Neural cell (in vitro differentiated cells): ENCODE results near the gene MCTP2. TPM values are rescaled to one million over a fixed set of nuclear protein-coding genes. Genes with fewer than 3 reads are reported as not detected.

Experiments used
- H2AFZ ChIP-seq: fragments of 200-600, 300-800 bp; sonication (generic), shearing (Covaris generic); 2 replicates; pipeline ENCODE4 v1.6.0; 2014; ENCODE audit warnings: low read depth, mild to moderate bottlenecking, antibody characterized with exemption, low read length, moderate library complexity
- H3F3A ChIP-seq: fragments of 200-600 bp; shearing (Covaris generic); 2 replicates; pipeline ENCODE4 v1.6.1; 2016; ENCODE audit warnings: mild to moderate bottlenecking, moderate library complexity, mixed read lengths, antibody characterized with exemption, low read length; ENCODE audit not compliant: insufficient read depth, poor library complexity, severe bottlenecking
- H3K27ac ChIP-seq: fragments of 200-600, 300-800 bp; sonication (generic), shearing (Covaris generic); 2 replicates; pipeline ENCODE4 v1.5.1; 2014; ENCODE audit warnings: mild to moderate bottlenecking, low read length, moderate library complexity
- H3K27me3 ChIP-seq: fragments of 300-800, 200-600 bp; sonication (generic), shearing (Covaris generic); 2 replicates; pipeline ENCODE4 v1.6.0; 2014; ENCODE audit warnings: mild to moderate bottlenecking, low read depth, low read length, moderate library complexity; ENCODE audit not compliant: insufficient read depth
- H3K36me3 ChIP-seq: fragments of 300-800, 200-600 bp; sonication (generic), shearing (Covaris generic); 2 replicates; pipeline ENCODE4 v1.5.1; 2014; ENCODE audit warnings: mild to moderate bottlenecking, antibody characterized with exemption, low read length, moderate library complexity; ENCODE audit not compliant: insufficient read depth
- H3K4me2 ChIP-seq: fragments of 300-800, 200-600 bp; sonication (generic), shearing (Covaris generic); 2 replicates; pipeline ENCODE4 v1.6.0; 2014; ENCODE audit warnings: mild to moderate bottlenecking, low read length
- H3K4me3 ChIP-seq: fragments of 300-800, 200-600 bp; sonication (generic), shearing (Covaris generic); 2 replicates; pipeline ENCODE4 v1.5.1; 2014; ENCODE audit warnings: mild to moderate bottlenecking, low read length, moderate library complexity
- H3K79me2 ChIP-seq: fragments of 200-600 bp; shearing (Covaris generic); replicated peaks from 2 replicates; pipeline ENCODE4 v1.6.0; 2014; ENCODE audit warnings: mild to moderate bottlenecking, low read length, moderate library complexity; ENCODE audit not compliant: insufficient read depth
- H3K9ac ChIP-seq: fragments of 300-800, 200-600 bp; sonication (generic), shearing (Covaris generic); 2 replicates; pipeline ENCODE4 v1.6.1; 2016; ENCODE audit warnings: mild to moderate bottlenecking, low read length, mixed read lengths
- H3K9me2 ChIP-seq: fragments of 200-600 bp; shearing (Covaris generic); 2 replicates; pipeline ENCODE4 v1.6.1; 2016; ENCODE audit warnings: mild to moderate bottlenecking, low read length, mixed read lengths; ENCODE audit not compliant: insufficient read depth
- H3K9me3 ChIP-seq: fragments of 200-600, 300-800 bp; sonication (generic), shearing (Covaris generic); 2 replicates; pipeline ENCODE4 v1.6.1; 2016; ENCODE audit warnings: mild to moderate bottlenecking, mixed run types, low read length, moderate library complexity, mixed read lengths
- H4K20me1 ChIP-seq: fragments of 200-600 bp; shearing (Covaris generic); 2 replicates; pipeline ENCODE4 v1.6.1; 2016; ENCODE audit warnings: mild to moderate bottlenecking, mixed run types; ENCODE audit not compliant: insufficient read depth
- EP300 ChIP-seq: fragments of 450-650 bp; conservative IDR thresholded peaks from 2 replicates; pipeline ENCODE4 v1.6.1; 2014; ENCODE audit warnings: antibody characterized with exemption, mild to moderate bottlenecking, moderate library complexity; ENCODE audit not compliant: poor library complexity, severe bottlenecking
- EZH2 ChIP-seq: fragments of 200-600, 300-800 bp; shearing (Covaris generic), sonication (generic); IDR thresholded peaks from 2 replicates; pipeline ENCODE4 v1.6.1; 2014; ENCODE audit warnings: antibody characterized with exemption, low read length, borderline replicate concordance, mild to moderate bottlenecking; ENCODE audit not compliant: insufficient read depth, poor library complexity, severe bottlenecking
- MXI1 ChIP-seq: fragments of 450-650 bp; conservative IDR thresholded peaks from 2 replicates; pipeline ENCODE4 v1.6.1; 2014; ENCODE audit warnings: antibody characterized with exemption, mild to moderate bottlenecking; ENCODE audit not compliant: poor library complexity, severe bottlenecking
- POLR2AphosphoS5 ChIP-seq: IDR thresholded peaks from 2 replicates; pipeline ENCODE4 v1.6.1; 2012
- RAD21 ChIP-seq: fragments of 450-650 bp; conservative IDR thresholded peaks from 2 replicates; pipeline ENCODE4 v1.6.1; 2014; ENCODE audit warnings: antibody characterized with exemption, mild to moderate bottlenecking, moderate library complexity
- REST ChIP-seq: IDR thresholded peaks from 2 replicates; pipeline ENCODE4 v1.6.1; 2012; ENCODE audit warnings: borderline replicate concordance
- SMC3 ChIP-seq: fragments of 450-650 bp; conservative IDR thresholded peaks from 2 replicates; pipeline ENCODE4 v1.6.1; 2014; ENCODE audit warnings: antibody characterized with exemption, mild to moderate bottlenecking, moderate library complexity; ENCODE audit not compliant: poor library complexity
- TAF1 ChIP-seq: IDR thresholded peaks from 2 replicates; pipeline ENCODE4 v1.6.1; 2012; ENCODE audit warnings: low read depth
- polyA plus RNA-seq: library from polyadenylated mRNA; depleted of rRNA; stranded (reverse); fragments of >200 nt; gene quantifications from 2 replicates; pipeline ENCODE4 v1.2.3, GENCODE V29; 2014
- TF ChIP-seq, protein P1 (sequence below): fragments of 450-650 bp; IDR thresholded peaks from 2 replicates; pipeline ENCODE4 v1.5.1; 2014; ENCODE audit warnings: antibody characterized with exemption, mild to moderate bottlenecking, moderate library complexity; ENCODE audit not compliant: poor library complexity, severe bottlenecking

Gene MCTP2
- polyA plus RNA-seq, 1 donor from 2014 or later = not detected

DNA sequence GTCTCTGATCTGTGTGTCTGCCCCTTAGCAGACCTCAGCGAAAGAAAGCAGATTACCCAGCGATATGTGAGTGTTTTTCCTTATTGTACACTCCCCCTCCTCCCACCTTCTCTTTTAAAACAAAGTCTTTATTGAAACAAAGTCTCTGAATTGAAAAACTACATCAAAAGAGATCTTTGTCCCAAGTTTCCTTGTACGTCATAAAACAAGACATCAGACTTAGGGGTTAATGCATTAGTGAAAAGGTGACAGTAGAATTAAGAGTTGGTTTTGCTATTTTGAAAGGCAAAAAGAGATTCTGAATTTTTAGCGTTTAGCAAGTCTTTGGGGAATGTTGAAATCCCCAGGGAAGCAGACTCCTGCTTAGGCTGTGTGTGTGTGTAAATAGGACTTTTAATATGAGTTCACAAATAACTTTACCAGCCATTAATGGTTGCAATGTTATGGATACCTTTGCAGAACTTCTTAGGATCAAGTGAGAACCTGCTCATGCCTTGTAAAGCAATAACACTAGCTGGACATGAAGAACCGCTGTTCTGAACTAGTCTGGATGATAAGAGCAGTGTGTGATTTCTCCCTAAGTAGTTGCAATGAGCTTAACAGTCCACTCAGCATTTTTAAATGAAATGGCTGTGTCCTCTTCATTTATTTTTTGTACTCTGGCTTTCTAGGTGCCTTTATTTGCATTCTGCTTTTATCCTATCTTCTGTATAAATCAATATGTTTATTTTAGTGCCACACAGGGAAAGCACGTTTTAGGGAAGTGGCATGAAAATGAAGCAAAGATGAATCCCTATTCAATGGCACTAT, 136.6 kb downstream of the MCTP2 start:
- no peaks in the 10 kb centered on the region for H3K79me2 ChIP-seq

GRCh38 chr15:94370206-94370935, 139.0 kb downstream of the MCTP2 start:
- Histone ChIP-seq H2AFZ (no peak overlapping the region), H3K4me3 (no peak overlapping the region), H3F3A (no peaks in the 10 kb centered on the region), H3K27me3 (no peaks in the 10 kb centered on the region), H4K20me1 (no peaks in the 10 kb centered on the region), H3K9me3 (no peaks in the 10 kb centered on the region), H3K27ac (no peak overlapping the region), H3K79me2 (no peaks in the 10 kb centered on the region), H3K9me2 (no peaks in the 10 kb centered on the region), H3K9ac (no peak overlapping the region), H3K4me2 (no peak overlapping the region), H3K36me3 (no peaks in the 10 kb centered on the region)
- TF ChIP-seq SMC3 (no peak), REST (no peak), EP300 (peak; percentile 26)
- TF ChIP-seq, protein P1, sequence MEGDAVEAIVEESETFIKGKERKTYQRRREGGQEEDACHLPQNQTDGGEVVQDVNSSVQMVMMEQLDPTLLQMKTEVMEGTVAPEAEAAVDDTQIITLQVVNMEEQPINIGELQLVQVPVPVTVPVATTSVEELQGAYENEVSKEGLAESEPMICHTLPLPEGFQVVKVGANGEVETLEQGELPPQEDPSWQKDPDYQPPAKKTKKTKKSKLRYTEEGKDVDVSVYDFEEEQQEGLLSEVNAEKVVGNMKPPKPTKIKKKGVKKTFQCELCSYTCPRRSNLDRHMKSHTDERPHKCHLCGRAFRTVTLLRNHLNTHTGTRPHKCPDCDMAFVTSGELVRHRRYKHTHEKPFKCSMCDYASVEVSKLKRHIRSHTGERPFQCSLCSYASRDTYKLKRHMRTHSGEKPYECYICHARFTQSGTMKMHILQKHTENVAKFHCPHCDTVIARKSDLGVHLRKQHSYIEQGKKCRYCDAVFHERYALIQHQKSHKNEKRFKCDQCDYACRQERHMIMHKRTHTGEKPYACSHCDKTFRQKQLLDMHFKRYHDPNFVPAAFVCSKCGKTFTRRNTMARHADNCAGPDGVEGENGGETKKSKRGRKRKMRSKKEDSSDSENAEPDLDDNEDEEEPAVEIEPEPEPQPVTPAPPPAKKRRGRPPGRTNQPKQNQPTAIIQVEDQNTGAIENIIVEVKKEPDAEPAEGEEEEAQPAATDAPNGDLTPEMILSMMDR = no peak

More for the DNA sequence above, 136.6 kb downstream of the MCTP2 start:
- H4K20me1 ChIP-seq = no peaks in the 10 kb centered on the region
- no peaks in the 10 kb centered on the region for H3K9me3 ChIP-seq
- TF ChIP-seq, protein P1 = no peak
- TF ChIP-seq EP300 (no peak), SMC3 (no peak), RAD21 (no peak), TAF1 (no peak), MXI1 (no peak), REST (no peak), EZH2 (no peak), POLR2AphosphoS5 (no peak)
- H3K36me3 ChIP-seq = no peaks in the 10 kb centered on the region
- H3K4me2 ChIP-seq = no peak overlapping the region
- no peaks in the 10 kb centered on the region for H3F3A ChIP-seq
- H3K27me3 ChIP-seq = no peaks in the 10 kb centered on the region
- H2AFZ ChIP-seq = no peak overlapping the region
- no peak overlapping the region for H3K27ac ChIP-seq
- no peak overlapping the region for H3K4me3 ChIP-seq
- H3K9ac ChIP-seq = no peak overlapping the region
- no peaks in the 10 kb centered on the region for H3K9me2 ChIP-seq
